ENCODE measurements around the gene PDIA5.

The PDIA5 gene

GRCh38 chr3:123084738-123085237 is 18.0 kb downstream of the PDIA5 start:
- Histone ChIP-seq H3K9me3 (ENCODE audit: insufficient read depth, low read depth, low read length) (no peaks in the 10 kb centered on the region), H3K36me3 (ENCODE audit: insufficient read depth, low read length) (no peaks in the 10 kb centered on the region), H3K27me3 (ENCODE audit: insufficient read depth, low read length) (no peaks in the 10 kb centered on the region), H3K27ac (ENCODE audit: low read depth, low read length) (no peak overlapping the region), H3K9ac (ENCODE audit: low read depth, low read length) (no peak overlapping the region), H3K4me1 (ENCODE audit: insufficient read depth, low read length) (peaks cover 52% of the 10 kb centered on the region), H3K4me3 (ENCODE audit: low read length) (no peak overlapping the region)
- 73% methylated on average over 6 of the region's 6 CpGs for WGBS

GRCh38 chr3:123085293-123085931 is 18.6 kb downstream of the PDIA5 start:
- 84% methylated on average over 10 of the region's 10 CpGs for WGBS
- H3K4me3 ChIP-seq (ENCODE audit: low read length): no peak overlapping the region
- no peaks in the 10 kb centered on the region for H3K27me3 ChIP-seq (ENCODE audit: insufficient read depth, low read length)
- peaks cover 58% of the 10 kb centered on the region for H3K4me1 ChIP-seq (ENCODE audit: insufficient read depth, low read length)
- H3K36me3 ChIP-seq (ENCODE audit: insufficient read depth, low read length): no peaks in the 10 kb centered on the region
- H3K9me3 ChIP-seq (ENCODE audit: insufficient read depth, low read depth, low read length): no peaks in the 10 kb centered on the region
- H3K9ac ChIP-seq (ENCODE audit: low read depth, low read length): no peak overlapping the region
- no peak overlapping the region for H3K27ac ChIP-seq (ENCODE audit: low read depth, low read length)

GRCh38 chr3:123085932-123086627 is 19.3 kb downstream of the PDIA5 start:
- Histone ChIP-seq H3K4me3 (ENCODE audit: low read length) (no peak overlapping the region), H3K36me3 (ENCODE audit: insufficient read depth, low read length) (no peaks in the 10 kb centered on the region), H3K9me3 (ENCODE audit: insufficient read depth, low read depth, low read length) (no peaks in the 10 kb centered on the region), H3K4me1 (ENCODE audit: insufficient read depth, low read length) (peaks cover 63% of the 10 kb centered on the region), H3K27ac (ENCODE audit: low read depth, low read length) (no peak overlapping the region), H3K9ac (ENCODE audit: low read depth, low read length) (no peak overlapping the region), H3K27me3 (ENCODE audit: insufficient read depth, low read length) (no peaks in the 10 kb centered on the region)
- WGBS: 96% methylated on average over 4 of the region's 5 CpGs

GRCh38 chr3:123088387-123088786 is 21.6 kb downstream of the PDIA5 start:
- Histone ChIP-seq H3K27ac (ENCODE audit: low read depth, low read length) (no peak overlapping the region), H3K9ac (ENCODE audit: low read depth, low read length) (no peak overlapping the region), H3K9me3 (ENCODE audit: insufficient read depth, low read depth, low read length) (no peaks in the 10 kb centered on the region), H3K27me3 (ENCODE audit: insufficient read depth, low read length) (no peaks in the 10 kb centered on the region), H3K4me1 (ENCODE audit: insufficient read depth, low read length) (peaks cover 48% of the 10 kb centered on the region), H3K4me3 (ENCODE audit: low read length) (no peak overlapping the region), H3K36me3 (ENCODE audit: insufficient read depth, low read length) (peaks cover 15% of the 10 kb centered on the region)
- WGBS: 83% methylated on average over 2 of the region's 2 CpGs

GRCh38 chr3:123089611-123090331 is 22.9 kb downstream of the PDIA5 start:
- no peaks in the 10 kb centered on the region for H3K27me3 ChIP-seq (ENCODE audit: insufficient read depth, low read length)
- no peak overlapping the region for H3K4me3 ChIP-seq (ENCODE audit: low read length)
- no peak overlapping the region; the same call in 1 of the 2 replicates for H3K9ac ChIP-seq (ENCODE audit: low read depth, low read length)
- H3K27ac ChIP-seq (ENCODE audit: low read depth, low read length): no peak overlapping the region
- 87% methylated on average over 12 of the region's 12 CpGs for WGBS
- peaks cover 22% of the 10 kb centered on the region for H3K36me3 ChIP-seq (ENCODE audit: insufficient read depth, low read length)
- H3K4me1 ChIP-seq (ENCODE audit: insufficient read depth, low read length): peaks cover 35% of the 10 kb centered on the region
- H3K9me3 ChIP-seq (ENCODE audit: insufficient read depth, low read depth, low read length): no peaks in the 10 kb centered on the region

GRCh38 chr3:123090728-123091531 is 24.1 kb downstream of the PDIA5 start:
- 0 out of 2 replicates have a peak overlapping the region, but pooled peaks have one; percentile 1 for H3K9ac ChIP-seq (ENCODE audit: low read depth, low read length)
- H3K27me3 ChIP-seq (ENCODE audit: insufficient read depth, low read length): no peaks in the 10 kb centered on the region
- no peak overlapping the region for H3K27ac ChIP-seq (ENCODE audit: low read depth, low read length)
- 75% methylated on average over 12 of the region's 12 CpGs for WGBS
- H3K4me1 ChIP-seq (ENCODE audit: insufficient read depth, low read length): peaks cover 26% of the 10 kb centered on the region
- H3K9me3 ChIP-seq (ENCODE audit: insufficient read depth, low read depth, low read length): no peaks in the 10 kb centered on the region
- no peak overlapping the region for H3K4me3 ChIP-seq (ENCODE audit: low read length)
- H3K36me3 ChIP-seq (ENCODE audit: insufficient read depth, low read length): peaks cover 26% of the 10 kb centered on the region

GRCh38 chr3:123092243-123092642 is 25.4 kb downstream of the PDIA5 start:
- H3K4me3 ChIP-seq (ENCODE audit: low read length): no peak overlapping the region
- no peak overlapping the region for H3K27ac ChIP-seq (ENCODE audit: low read depth, low read length)
- WGBS: 92% methylated on average over 3 of the region's 3 CpGs
- H3K27me3 ChIP-seq (ENCODE audit: insufficient read depth, low read length): no peaks in the 10 kb centered on the region
- H3K9me3 ChIP-seq (ENCODE audit: insufficient read depth, low read depth, low read length): no peaks in the 10 kb centered on the region
- no peak overlapping the region for H3K9ac ChIP-seq (ENCODE audit: low read depth, low read length)
- peaks cover 26% of the 10 kb centered on the region for H3K36me3 ChIP-seq (ENCODE audit: insufficient read depth, low read length)
- peaks cover 18% of the 10 kb centered on the region for H3K4me1 ChIP-seq (ENCODE audit: insufficient read depth, low read length)

GRCh38 chr3:123093696-123094095 is 26.9 kb downstream of the PDIA5 start:
- H3K9ac ChIP-seq (ENCODE audit: low read depth, low read length): no peak overlapping the region
- no peaks in the 10 kb centered on the region for H3K9me3 ChIP-seq (ENCODE audit: insufficient read depth, low read depth, low read length)
- H3K27me3 ChIP-seq (ENCODE audit: insufficient read depth, low read length): no peaks in the 10 kb centered on the region
- peaks cover 15% of the 10 kb centered on the region; the same call in 1 of the 2 replicates for H3K4me1 ChIP-seq (ENCODE audit: insufficient read depth, low read length)
- no peak overlapping the region for H3K4me3 ChIP-seq (ENCODE audit: low read length)
- peaks cover 32% of the 10 kb centered on the region for H3K36me3 ChIP-seq (ENCODE audit: insufficient read depth, low read length)
- H3K27ac ChIP-seq (ENCODE audit: low read depth, low read length): no peak overlapping the region
- WGBS: 95% methylated on average over 8 of the region's 8 CpGs

- H3K4me1 ChIP-seq (ENCODE audit: insufficient read depth, low read length): peaks cover 18% of the 10 kb centered on the region; the same call in 1 of the 2 replicates
- no peaks in the 10 kb centered on the region for H3K9me3 ChIP-seq (ENCODE audit: insufficient read depth, low read depth, low read length)
- no peak overlapping the region for H3K27ac ChIP-seq (ENCODE audit: low read depth, low read length)
- H3K27me3 ChIP-seq (ENCODE audit: insufficient read depth, low read length): no peaks in the 10 kb centered on the region
- peaks cover 32% of the 10 kb centered on the region for H3K36me3 ChIP-seq (ENCODE audit: insufficient read depth, low read length)
- H3K4me3 ChIP-seq (ENCODE audit: low read length): no peak overlapping the region
- 92% methylated on average over 15 of the region's 15 CpGs for WGBS
- H3K9ac ChIP-seq (ENCODE audit: low read depth, low read length): no peak overlapping the region
These were observed 27.9 kb downstream of the PDIA5 start for GRCh38 chr3:123094516-123095313.

GRCh38 chr3:123096126-123096525 is 29.3 kb downstream of the PDIA5 start:
- Histone ChIP-seq H3K4me1 (ENCODE audit: insufficient read depth, low read length) (peaks cover 9% of the 10 kb centered on the region; the same call in 1 of the 2 replicates), H3K9me3 (ENCODE audit: insufficient read depth, low read depth, low read length) (no peaks in the 10 kb centered on the region), H3K36me3 (ENCODE audit: insufficient read depth, low read length) (peaks cover 32% of the 10 kb centered on the region), H3K4me3 (ENCODE audit: low read length) (no peak overlapping the region), H3K27me3 (ENCODE audit: insufficient read depth, low read length) (no peaks in the 10 kb centered on the region), H3K9ac (ENCODE audit: low read depth, low read length) (no peak overlapping the region), H3K27ac (ENCODE audit: low read depth, low read length) (no peak overlapping the region)
- WGBS: 91% methylated on average over 9 of the region's 9 CpGs
